SK-N-MC (cell line): ENCODE measurements around the gene GALNT15.

Experiments used
- DNase-seq: peaks from one replicate; pipeline ENCODE4 v3.0.0-alpha.2; 2011; ENCODE audit warnings: low read depth, low spot score
- H3K27ac ChIP-seq: fragments of 200-600 bp; sonication (generic); 2 replicates; pipeline ENCODE4 v1.5.1; 2016; ENCODE audit warnings: mixed run types
- H3K36me3 ChIP-seq: fragments of 200-600 bp; sonication (generic); 2 replicates; pipeline ENCODE4 v1.6.1; 2017; ENCODE audit warnings: antibody characterized with exemption, low read length, mixed read lengths; ENCODE audit not compliant: insufficient read depth
- H3K4me3 ChIP-seq: fragments of 200-600 bp; sonication (generic); 2 replicates; pipeline ENCODE4 v1.5.1; 2016
- H3K9ac ChIP-seq: fragments of 200-600 bp; sonication (generic); 2 replicates; pipeline ENCODE4 v1.8.0; 2017; ENCODE audit warnings: mixed run types, mixed read lengths; ENCODE audit not compliant: insufficient read length
- H3K9me3 ChIP-seq: fragments of 200-600 bp; sonication (generic); 2 replicates; pipeline ENCODE4 v1.6.1; 2017; ENCODE audit warnings: low read depth, mild to moderate bottlenecking, antibody characterized with exemption, low read length, moderate library complexity, mixed read lengths
- EZH2 ChIP-seq: fragments of 200-600 bp; sonication (generic); IDR thresholded peaks from one replicate; pipeline ENCODE4 v1.6.1; 2017; ENCODE audit warnings: antibody characterized with exemption
- FOXP2 ChIP-seq: optimal IDR thresholded peaks from 2 replicates; pipeline ENCODE3; 2011; ENCODE audit warnings: mild to moderate bottlenecking, moderate library complexity; ENCODE audit not compliant: insufficient read depth; ENCODE audit errors: extremely low read length, control extremely low read depth
- POLR2AphosphoS5 ChIP-seq: IDR thresholded peaks from 2 replicates; pipeline ENCODE4 v1.6.1; 2012; ENCODE audit warnings: mild to moderate bottlenecking, low read depth, low read length, borderline replicate concordance

The GALNT15 gene

DNA sequence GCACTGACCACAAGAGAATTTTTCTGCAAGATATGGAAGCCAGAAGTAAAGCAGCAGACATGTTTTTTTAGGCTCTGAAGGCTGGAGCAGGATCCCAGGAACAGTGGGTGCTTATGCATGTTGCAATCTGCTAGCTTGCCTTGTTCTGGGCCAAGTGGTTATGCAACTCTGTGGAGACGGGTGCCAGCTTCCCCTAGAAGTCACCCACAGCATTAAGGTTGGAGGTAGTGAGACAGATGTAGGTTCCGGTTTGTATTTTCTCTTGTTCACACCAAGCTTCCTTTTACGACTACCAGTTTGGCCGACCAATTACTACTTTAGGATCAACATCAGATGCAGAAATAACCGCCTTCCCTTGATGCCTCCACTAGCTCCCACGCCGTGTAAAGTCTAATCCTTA lies 79.1 kb downstream of the GALNT15 start:
- Histone ChIP-seq H3K4me3 (no peak overlapping the region), H3K36me3 (no peaks in the 10 kb centered on the region), H3K9me3 (no peaks in the 10 kb centered on the region), H3K27ac (no peak overlapping the region), H3K9ac (no peak overlapping the region)
- TF ChIP-seq EZH2 = no peak
- no peak for TF ChIP-seq FOXP2
- no peak for TF ChIP-seq POLR2AphosphoS5
- no peak for DNase-seq

DNA sequence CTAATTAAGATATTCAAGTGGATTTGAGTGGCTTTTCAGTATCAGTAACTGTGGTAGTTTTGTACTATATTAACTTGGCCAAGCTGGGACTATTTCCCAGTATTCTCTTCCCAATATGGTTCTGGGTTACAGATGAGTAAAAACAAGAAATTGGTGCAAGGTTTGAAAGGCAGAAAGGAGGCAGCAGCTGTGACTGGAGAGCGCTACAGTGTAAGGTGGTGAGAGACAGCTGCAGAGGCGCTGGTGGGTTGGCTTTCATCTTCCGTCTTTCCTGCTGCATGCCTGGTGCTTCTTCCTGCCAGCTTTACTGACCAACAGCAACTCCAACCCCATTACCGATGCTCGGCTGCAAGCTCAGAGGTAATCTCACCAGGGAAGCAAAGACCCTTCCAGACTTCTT lies 80.4 kb downstream of the GALNT15 start:
- Histone ChIP-seq H3K4me3 (no peak overlapping the region), H3K9me3 (no peaks in the 10 kb centered on the region), H3K36me3 (no peaks in the 10 kb centered on the region), H3K27ac (no peak overlapping the region), H3K9ac (no peak overlapping the region)
- no peak for DNase-seq
- TF ChIP-seq FOXP2 (no peak), EZH2 (no peak), POLR2AphosphoS5 (no peak)

DNA sequence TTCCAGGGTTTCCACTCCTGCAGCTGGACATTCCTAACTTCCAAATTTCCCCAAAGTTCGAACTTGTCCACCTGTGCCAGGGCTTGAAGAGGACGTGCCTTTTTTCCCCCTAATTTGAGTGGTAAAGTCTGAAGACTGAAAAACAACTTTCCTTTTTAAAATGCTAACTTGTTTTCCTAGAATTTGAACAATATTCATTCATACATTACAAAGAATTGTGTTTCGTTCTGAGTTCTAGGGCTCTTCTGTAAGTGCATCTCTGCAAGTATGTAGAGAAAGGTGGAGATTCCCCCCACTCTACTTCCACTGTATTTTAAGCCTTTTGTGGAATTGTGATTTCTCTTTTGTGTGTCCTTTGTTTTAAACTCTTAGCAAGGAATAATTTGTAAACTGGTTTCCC lies 80.8 kb downstream of the GALNT15 start:
- Histone ChIP-seq H3K9ac (no peak overlapping the region), H3K27ac (no peak overlapping the region), H3K9me3 (no peaks in the 10 kb centered on the region), H3K4me3 (no peak overlapping the region), H3K36me3 (no peaks in the 10 kb centered on the region)
- DNase-seq = no peak
- TF ChIP-seq EZH2 (no peak), POLR2AphosphoS5 (no peak), FOXP2 (no peak)

DNA sequence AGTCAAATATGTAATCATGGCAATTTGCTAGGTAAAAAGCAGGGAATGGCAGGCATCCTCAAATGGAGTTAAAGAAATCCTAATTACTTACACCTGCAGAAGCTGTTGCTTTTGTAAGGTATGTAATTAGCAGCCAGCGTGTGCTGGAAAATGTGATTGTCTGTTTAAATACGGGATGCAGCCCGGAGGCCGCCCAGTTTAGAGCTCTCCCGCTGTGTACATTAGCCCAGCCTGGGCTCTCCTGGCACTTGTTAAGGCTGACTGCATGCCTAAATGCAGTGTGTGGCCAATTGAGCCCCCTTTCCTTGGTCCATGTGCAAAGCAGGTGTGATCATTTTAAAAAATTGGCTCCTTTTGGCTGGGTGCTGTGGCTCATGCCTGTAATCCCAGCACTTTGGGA lies 81.2 kb downstream of the GALNT15 start:
- DNase-seq = no peak
- Histone ChIP-seq H3K9me3 (no peaks in the 10 kb centered on the region), H3K4me3 (no peak overlapping the region), H3K27ac (no peak overlapping the region), H3K9ac (no peak overlapping the region), H3K36me3 (no peaks in the 10 kb centered on the region)
- no peak for TF ChIP-seq POLR2AphosphoS5
- TF ChIP-seq FOXP2 = no peak
- no peak for TF ChIP-seq EZH2

DNA sequence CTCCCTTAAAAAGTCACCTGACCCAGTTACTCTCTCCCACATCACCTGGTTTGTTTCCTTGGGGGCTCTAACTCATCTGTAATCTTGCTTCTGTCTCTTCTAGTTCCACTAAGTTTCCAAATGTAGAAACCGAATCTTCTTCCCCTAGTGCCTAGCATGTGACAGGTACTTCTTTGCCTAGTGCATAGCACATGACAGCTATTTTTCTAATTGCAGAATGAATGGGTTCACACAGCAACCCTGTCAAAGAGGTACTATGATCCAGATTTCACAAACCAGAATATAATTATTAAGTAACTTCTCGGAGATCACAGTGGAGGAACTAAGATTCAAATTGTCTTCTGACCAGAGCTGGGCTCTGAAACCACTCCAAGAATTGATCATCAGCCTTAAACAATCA lies 82.8 kb downstream of the GALNT15 start:
- H3K9me3 ChIP-seq = no peaks in the 10 kb centered on the region
- no peak overlapping the region for H3K27ac ChIP-seq
- no peak for TF ChIP-seq POLR2AphosphoS5
- TF ChIP-seq EZH2 = no peak
- TF ChIP-seq FOXP2 = no peak
- H3K9ac ChIP-seq = no peak overlapping the region
- no peak overlapping the region for H3K4me3 ChIP-seq
- no peaks in the 10 kb centered on the region for H3K36me3 ChIP-seq
- no peak for DNase-seq

DNA sequence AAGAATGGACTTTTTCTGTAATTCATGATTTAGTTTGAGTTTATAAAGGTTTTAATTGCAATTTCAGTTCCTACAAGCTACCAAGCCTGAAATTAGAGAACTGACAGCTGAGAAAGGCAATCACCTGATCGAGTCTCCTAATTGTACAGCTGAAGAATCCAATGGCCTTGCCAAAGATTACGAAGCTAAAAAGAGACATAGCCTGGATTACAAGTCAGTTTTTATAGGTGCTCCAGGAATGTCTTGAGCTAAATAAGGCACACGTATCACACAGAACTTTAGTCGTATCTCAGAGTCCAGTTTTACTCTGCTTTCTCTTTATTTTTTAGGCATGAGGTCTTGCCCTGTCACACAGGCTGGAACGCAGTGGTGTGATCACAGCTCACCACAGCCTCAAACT lies 83.7 kb downstream of the GALNT15 start:
- Histone ChIP-seq H3K9me3 (no peaks in the 10 kb centered on the region), H3K27ac (no peak overlapping the region), H3K4me3 (no peak overlapping the region), H3K9ac (no peak overlapping the region), H3K36me3 (no peaks in the 10 kb centered on the region)
- DNase-seq = no peak
- no peak for TF ChIP-seq FOXP2
- no peak for TF ChIP-seq EZH2
- TF ChIP-seq POLR2AphosphoS5 = no peak

DNA sequence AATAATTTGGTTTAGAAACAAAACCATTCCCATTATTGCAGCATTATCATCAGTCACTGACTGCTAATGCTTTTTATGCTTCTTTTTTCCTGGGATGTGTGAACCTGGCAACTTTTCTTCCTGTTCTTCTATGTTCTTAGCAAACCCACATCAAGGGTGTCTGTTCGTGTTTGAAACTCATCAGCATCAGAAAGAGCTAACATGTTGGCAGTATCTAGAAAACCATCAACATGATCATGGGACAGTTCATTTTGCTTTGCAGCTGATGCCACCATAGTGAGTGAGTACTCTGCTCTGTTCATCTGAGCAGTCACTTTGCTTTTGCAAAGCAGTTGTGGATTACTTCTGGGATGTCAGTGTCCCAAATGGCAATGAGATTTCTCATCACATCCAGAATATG lies 84.4 kb downstream of the GALNT15 start:
- Histone ChIP-seq H3K4me3 (no peak overlapping the region), H3K27ac (no peak overlapping the region), H3K9me3 (no peaks in the 10 kb centered on the region), H3K36me3 (no peaks in the 10 kb centered on the region), H3K9ac (no peak overlapping the region)
- TF ChIP-seq FOXP2 (no peak), EZH2 (no peak), POLR2AphosphoS5 (no peak)
- DNase-seq = no peak

DNA sequence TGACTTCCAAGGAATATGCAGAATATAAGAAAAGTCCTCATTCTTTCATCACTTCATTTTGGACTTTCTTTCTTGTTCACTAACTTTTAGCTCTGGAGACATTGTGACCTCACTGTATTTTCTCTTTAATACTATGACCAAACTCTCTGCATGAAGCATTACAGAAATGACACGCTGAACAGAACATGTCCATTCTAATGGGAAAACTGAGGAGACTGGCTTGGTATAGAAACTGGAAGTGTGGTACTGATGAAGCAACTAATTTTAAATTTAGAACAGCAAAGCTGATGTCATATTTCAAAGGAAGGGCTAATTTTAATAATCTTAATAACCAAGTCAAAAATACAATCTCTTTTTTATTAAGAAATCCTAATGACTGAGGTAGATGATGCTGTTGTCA lies 85.6 kb downstream of the GALNT15 start:
- no peaks in the 10 kb centered on the region for H3K36me3 ChIP-seq
- no peaks in the 10 kb centered on the region for H3K9me3 ChIP-seq
- H3K27ac ChIP-seq = no peak overlapping the region
- no peak overlapping the region for H3K4me3 ChIP-seq
- no peak overlapping the region for H3K9ac ChIP-seq
- TF ChIP-seq FOXP2 = no peak
- TF ChIP-seq POLR2AphosphoS5 = no peak
- TF ChIP-seq EZH2 = no peak
- DNase-seq = no peak

DNA sequence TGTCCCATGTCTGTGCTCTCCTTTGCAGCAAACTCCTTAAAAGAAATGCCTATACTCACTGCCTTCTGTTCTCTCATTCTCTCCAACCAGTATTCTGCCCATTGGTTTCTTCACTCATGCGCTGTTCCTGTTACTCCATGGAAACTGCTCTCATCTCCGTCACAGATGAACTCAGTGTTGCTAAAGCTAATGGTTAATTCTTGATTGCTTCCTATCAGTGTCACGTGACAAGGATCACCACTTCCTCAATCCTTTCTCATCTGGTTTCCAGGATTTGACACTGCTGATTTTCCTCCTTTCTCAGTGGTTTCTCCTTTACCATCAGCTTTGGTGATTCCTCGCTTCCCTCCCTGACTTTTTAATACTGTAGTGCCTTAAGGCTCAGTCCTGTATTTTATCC lies 87.7 kb downstream of the GALNT15 start:
- TF ChIP-seq EZH2 (no peak), POLR2AphosphoS5 (no peak), FOXP2 (no peak)
- no peak for DNase-seq
- H3K9ac ChIP-seq = no peak overlapping the region
- H3K36me3 ChIP-seq = no peaks in the 10 kb centered on the region
- H3K9me3 ChIP-seq = no peaks in the 10 kb centered on the region
- no peak overlapping the region for H3K4me3 ChIP-seq
- no peak overlapping the region for H3K27ac ChIP-seq

DNA sequence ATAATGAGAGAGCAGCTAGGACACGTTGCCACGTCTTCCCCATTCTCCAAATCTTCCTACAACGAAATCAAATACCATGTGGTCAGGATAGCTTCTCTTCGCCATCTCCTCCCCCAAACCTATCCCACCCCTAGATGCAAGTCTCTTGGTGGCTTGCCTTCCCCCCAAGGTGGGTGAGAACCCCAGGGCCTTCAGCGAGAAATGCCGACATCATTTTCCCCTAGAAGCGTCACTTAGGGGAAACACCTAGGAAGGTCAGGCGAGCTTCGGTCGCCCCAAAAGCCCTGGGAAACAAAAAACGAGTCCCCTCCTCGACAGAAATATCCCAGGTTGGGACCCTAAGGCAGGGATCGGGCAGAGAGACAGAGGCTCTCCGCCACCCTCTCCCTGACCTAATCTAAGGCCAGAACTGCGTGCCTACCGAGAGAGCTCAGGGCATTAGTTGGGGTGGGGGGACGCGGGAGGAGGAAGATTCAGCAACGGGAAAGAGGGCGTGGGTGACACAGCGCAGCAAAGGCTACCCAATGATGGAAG lies 89.8 kb downstream of the GALNT15 start:
- Histone ChIP-seq H3K36me3 (no peaks in the 10 kb centered on the region), H3K27ac (no peak overlapping the region), H3K9me3 (no peaks in the 10 kb centered on the region), H3K4me3 (peak overlapping the region; percentile 88), H3K9ac (peak overlapping the region; percentile 70)
- DNase-seq = no peak
- TF ChIP-seq EZH2 = no peak
- no peak; the same call in 1 of the 2 replicates for TF ChIP-seq POLR2AphosphoS5
- no peak for TF ChIP-seq FOXP2
